K562 (cell line): ENCODE data around the gene LRRC1. TPM values are rescaled to one million over a fixed set of nuclear protein-coding genes. Genes with fewer than 3 reads are reported as not detected.

Experiments used
- CHD4 ChIP-seq: fragments of 200-600 bp; sonication (generic); IDR thresholded peaks from 3 replicates; pipeline ENCODE4 v1.6.1; 2012; ENCODE audit warnings: low read depth, mild to moderate bottlenecking, mixed read lengths, low read length, inconsistent platforms; ENCODE audit not compliant: insufficient read depth, insufficient replicate concordance, poor library complexity, severe bottlenecking
- PHF8 ChIP-seq: fragments of 200-600 bp; sonication (generic); IDR thresholded peaks from 2 replicates; pipeline ENCODE4 v1.6.1; 2012; ENCODE audit warnings: mixed run types, mild to moderate bottlenecking, inconsistent platforms, low read length, moderate library complexity, borderline replicate concordance
- THRAP3 ChIP-seq: fragments of 450-650 bp; IDR thresholded peaks from 2 replicates; pipeline ENCODE4 v1.6.1; 2016; ENCODE audit warnings: mild to moderate bottlenecking, inconsistent platforms, borderline replicate concordance
- ZBTB11 ChIP-seq, 3 experiments: fragments of 200-800 bp in 1 of 3; fragments of 250-450 bp in 1 of 3; fragments of 450-650 bp in 1 of 3; sonication (Bioruptor Pico) in 1 of 3; sonication (Bioruptor generic) in 1 of 3; formaldehyde crosslinking in 1 of 3; IDR thresholded peaks; 2 replicates each; pipeline versions ENCODE4 v1.6.1 to v1.8.0; 2016 to 2022; ENCODE audit warnings: mild to moderate bottlenecking in 2 of 3, missing genetic modification characterization in 2 of 3, missing compliant biosample characterization in 1 of 3, moderate library complexity in 1 of 3
- polyA plus RNA-seq, 8 experiments: library from polyadenylated mRNA; depleted of rRNA in 4 of 8; stranded (reverse) in 5 of 8; unstranded in 3 of 8; fragments of >200 nt; fragmentation: Nextera tagmentation in 2 of 8; fragmentation: Illumina TruSeq in 1 of 8; extraction: Ambion mirVana in 2 of 8; extraction: Trizol in 1 of 8; gene quantifications; 2 replicates each; pipeline versions ENCODE4 v1.2.1 to v1.2.3, GENCODE V29; 2011 to 2014; ENCODE audit warnings: inconsistent platforms in 1 of 8, missing spikeins in 1 of 8
- total RNA-seq, 7 experiments: library from RNA; depleted of rRNA in 6 of 7; stranded (reverse); fragments of >200 nt in 6 of 7; fragmentation: Illumina TruSeq in 2 of 7; extraction: Trizol in 2 of 7; gene quantifications; 2 replicates each; pipeline versions ENCODE4 v1.2.1 to v1.2.3, GENCODE V29; 2011 to 2021; ENCODE audit warnings: low replicate concordance in 1 of 7
- TF ChIP-seq, protein P1 (sequence below): fragments of 450-650 bp; IDR thresholded peaks from 2 replicates; pipeline ENCODE4 v1.6.1; 2017; ENCODE audit warnings: antibody characterized with exemption, mild to moderate bottlenecking

The LRRC1 gene
- total and polyA plus RNA-seq, 9 of the 15 experiments (the other 6 are each of a cell fraction or from before 2014, with no cell fraction given) = not detected

DNA sequence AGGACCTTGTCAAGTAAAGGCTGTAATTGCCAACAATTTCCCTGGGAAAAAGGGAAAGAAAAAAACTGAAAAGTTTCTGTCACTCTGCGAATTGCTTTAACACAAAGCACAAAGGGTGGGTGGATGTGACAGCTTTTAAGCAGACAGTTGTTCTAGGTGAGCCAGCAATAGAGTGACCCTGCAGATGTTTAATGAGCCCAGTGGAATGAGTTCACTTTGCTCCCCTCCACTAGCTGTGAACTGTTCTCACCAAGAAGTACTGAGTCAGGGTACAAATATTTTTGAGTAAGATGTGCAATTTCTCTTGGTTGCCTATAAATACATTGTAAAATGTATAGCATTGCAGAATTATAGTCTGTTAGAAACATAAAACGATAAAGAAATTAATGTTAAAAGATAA lies 26.2 kb upstream of the LRRC1 start (continued):
- no peak for TF ChIP-seq ZBTB11 (CRISPR knock-in tag; IDR thresholded peaks at IDR 0.05)
- no peak for TF ChIP-seq THRAP3
- no peak for TF ChIP-seq CHD4
- TF ChIP-seq PHF8 = no peak
- TF ChIP-seq, protein P1, sequence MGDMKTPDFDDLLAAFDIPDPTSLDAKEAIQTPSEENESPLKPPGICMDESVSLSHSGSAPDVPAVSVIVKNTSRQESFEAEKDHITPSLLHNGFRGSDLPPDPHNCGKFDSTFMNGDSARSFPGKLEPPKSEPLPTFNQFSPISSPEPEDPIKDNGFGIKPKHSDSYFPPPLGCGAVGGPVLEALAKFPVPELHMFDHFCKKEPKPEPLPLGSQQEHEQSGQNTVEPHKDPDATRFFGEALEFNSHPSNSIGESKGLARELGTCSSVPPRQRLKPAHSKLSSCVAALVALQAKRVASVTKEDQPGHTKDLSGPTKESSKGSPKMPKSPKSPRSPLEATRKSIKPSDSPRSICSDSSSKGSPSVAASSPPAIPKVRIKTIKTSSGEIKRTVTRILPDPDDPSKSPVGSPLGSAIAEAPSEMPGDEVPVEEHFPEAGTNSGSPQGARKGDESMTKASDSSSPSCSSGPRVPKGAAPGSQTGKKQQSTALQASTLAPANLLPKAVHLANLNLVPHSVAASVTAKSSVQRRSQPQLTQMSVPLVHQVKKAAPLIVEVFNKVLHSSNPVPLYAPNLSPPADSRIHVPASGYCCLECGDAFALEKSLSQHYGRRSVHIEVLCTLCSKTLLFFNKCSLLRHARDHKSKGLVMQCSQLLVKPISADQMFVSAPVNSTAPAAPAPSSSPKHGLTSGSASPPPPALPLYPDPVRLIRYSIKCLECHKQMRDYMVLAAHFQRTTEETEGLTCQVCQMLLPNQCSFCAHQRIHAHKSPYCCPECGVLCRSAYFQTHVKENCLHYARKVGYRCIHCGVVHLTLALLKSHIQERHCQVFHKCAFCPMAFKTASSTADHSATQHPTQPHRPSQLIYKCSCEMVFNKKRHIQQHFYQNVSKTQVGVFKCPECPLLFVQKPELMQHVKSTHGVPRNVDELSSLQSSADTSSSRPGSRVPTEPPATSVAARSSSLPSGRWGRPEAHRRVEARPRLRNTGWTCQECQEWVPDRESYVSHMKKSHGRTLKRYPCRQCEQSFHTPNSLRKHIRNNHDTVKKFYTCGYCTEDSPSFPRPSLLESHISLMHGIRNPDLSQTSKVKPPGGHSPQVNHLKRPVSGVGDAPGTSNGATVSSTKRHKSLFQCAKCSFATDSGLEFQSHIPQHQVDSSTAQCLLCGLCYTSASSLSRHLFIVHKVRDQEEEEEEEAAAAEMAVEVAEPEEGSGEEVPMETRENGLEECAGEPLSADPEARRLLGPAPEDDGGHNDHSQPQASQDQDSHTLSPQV = no peak
- TF ChIP-seq, all 486 proteins: peak for 0
